ENCODE measurements around the gene GUCA1A.
"Not testable (repeated sequence)": the region's sequence is repeated elsewhere in the genome, so short reads cannot be mapped to it uniquely, and the experiment has no call there.

The GUCA1A gene

DNA sequence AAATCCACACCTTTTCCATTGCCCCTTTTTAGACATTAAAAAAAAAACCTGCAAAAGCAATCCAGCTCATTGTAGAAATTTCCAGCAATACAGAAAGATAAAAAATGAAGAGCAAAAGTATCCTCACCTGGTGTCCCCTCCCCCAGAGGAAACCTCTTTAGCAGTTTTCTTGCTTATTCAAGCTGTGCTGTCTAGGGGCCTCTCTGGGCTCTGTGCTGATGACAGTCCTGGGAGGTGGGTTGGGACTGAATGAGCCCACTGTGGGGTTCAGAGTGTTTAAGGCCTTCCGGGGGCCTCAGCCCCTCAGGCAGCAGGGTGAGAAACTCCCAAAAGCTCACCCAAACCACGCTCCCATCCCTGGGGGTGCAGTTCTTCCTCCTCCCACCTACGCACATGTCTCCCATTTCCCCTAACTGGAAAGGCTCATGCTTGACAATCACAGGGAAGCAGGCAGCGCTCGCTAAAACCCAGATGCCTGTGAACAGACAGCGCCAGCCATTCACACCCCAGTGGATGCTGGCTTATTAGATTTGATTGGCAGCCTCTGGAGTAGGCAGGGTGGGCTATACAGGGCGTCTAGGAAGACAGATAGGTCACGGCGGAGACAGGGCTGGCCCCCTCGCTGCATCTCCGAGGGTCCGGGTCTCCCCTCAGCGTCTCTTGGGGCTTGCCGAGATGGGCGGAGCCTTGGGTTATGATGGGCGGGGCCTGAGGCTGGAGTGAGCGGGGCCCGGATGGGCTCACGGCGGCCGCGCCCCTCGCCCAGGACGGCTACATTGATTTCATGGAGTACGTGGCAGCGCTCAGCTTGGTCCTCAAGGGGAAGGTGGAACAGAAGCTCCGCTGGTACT is 4.6 kb downstream of the GUCA1A start:
- peak in 1 of 4 experiments; percentile 14 for DNase-seq

DNA sequence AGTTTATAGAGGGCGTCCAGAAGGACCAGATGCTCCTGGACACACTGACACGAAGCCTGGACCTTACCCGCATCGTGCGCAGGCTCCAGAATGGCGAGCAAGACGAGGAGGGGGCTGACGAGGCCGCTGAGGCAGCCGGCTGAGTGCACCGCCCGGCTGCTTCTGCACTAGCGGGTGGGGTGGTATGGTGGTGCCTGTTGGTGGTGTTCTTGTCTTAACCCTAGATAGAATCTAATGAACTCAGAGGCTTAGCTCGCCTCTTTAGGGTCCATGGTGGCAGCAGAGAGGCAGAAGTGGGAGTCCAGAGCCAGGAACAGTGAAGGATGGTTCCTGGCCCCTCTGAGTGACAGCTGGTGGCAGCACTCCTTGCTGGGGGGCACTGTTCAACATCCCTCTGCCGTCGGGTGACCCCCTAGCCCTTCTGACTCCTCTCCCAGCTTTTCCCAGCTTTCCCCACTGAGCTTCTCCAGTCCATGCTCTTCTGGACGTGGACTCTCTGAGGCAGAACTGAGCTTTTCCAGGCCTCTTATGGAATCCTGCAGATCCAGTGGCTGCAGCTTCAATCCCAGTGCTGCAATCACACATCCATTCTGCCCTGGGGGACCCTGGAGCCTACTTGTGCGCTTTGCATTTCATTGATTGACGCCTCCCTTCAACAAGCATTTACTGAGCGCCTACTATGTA is 6.2 kb downstream of the GUCA1A start:
- DNase-seq = no peak

DNA sequence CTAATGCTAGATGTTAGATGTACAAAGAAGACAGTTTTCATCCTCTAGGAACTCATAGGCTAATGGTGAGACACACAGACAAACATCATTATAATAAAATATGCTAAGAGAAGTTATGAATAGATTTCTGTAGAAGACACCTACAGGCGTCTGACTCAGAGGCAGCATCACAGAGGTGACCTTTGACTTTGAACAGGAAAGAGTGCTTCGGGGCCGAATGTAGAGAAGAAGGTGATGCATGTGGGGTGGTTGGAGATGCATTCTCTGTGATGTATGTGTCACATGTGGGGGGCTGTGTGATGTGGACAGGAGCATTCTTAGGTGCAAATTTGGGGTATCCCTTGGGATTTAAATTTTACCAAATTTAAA is 6.8 kb downstream of the GUCA1A start:
- DNase-seq = no peak

DNA sequence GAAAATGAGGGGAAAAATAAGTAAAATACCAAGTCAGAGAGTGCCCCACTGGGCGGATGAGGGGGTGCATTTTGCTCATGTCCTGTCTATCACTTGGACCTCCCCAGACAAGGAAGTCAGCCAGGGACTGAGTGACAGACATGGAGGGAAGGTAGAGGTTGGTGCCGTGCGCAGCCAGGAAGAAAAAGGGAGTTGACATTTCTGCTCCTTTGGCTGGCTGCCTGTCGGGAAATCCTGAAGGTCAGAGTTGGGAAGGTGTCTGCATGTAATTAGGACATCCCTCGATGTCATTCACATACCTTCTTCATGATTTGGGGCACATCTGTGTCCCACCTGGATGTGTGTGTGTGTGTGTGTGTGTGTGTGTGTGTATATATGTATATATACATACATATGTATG is 8.9 kb downstream of the GUCA1A start:
- no peak for DNase-seq

DNA sequence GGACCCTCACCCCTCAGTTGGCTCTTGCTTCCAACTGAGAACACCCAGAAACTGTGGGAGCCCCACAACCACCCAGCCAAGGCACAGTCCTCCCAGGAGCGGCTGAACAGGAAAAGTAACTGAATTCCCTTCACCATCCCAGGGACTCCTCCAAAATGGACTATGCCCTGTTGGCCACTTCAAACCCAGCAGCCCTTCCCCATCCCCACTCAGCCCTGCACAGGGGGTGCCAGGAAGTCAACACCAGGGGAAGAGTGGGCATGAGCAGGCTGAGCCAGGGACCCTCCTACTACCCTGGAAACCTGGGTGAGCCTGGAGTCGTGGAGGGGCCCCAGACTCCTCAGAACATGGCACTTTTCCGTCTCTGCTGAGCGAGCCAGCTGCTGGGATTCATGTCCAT is 11.3 kb downstream of the GUCA1A start:
- DNase-seq = no peak

DNA sequence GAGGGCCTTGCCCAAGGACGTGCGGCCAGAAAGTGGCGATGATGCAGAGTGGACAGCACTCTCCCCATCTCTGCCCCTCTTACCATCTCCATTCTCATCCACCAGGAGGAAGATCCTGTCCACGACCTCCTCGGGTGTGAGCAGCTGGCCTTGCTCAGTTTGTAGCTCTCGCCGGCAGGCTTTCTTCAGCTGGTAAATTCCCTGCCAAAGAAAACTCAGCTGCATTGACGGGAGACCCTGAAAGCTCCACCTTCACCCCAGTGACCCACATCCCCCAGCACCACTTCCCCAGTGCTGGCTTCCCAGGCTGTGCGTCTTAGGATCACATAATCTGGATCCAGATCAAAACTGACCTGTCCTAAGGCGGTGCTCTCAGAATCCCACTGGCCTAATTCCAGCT is 12.4 kb downstream of the GUCA1A start:
- DNase-seq = no peak

DNA sequence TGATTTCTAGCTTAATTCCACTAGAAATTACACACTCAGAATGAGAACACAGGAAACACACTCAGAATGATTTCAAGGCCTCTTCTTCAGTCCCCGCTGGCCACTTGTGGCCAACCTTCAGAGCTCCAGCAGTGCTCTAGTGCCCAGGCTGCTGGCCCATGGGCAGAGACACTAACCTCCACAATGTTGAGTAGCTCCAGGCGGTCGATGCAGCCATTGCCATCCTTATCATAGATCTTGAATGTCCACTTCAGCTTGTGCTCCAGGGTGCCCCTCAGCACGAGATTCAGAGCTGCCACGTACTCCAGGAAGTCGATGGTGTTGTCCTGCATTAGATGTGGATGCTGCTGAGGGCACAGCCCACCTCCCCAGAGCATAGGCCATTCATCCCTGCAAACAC is 15.2 kb downstream of the GUCA1A start:
- no peak for DNase-seq

DNA sequence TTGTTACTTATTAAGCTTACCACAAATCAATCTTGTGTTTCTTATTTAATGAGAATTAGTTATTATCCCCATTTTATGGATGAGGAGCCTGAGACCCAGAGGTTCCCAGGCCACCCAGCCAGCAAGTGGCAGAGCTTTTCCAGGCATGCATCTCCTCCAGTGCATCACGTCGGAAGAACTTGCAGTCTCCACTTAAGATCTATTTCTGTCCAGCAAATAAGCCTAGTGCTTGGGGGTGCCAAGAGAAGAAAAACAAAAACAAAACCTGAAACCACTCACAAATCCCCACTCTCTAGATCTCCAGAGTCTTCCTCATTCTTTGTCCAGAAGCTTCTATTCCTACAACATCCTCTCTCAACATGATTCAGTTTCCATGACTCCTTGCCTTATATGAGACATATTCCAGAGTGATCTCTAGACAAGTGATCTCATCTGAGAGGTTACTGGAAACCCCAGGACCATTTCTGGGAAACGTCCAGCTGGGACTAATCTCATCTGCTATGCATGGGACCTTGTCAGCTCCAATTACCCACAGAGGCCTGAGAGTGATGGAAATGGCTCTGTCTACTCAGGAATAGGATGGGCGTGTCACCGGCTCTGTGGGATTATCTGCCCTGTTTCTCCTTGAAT is 17.5 kb downstream of the GUCA1A start:
- DNase-seq = no peak

DNA sequence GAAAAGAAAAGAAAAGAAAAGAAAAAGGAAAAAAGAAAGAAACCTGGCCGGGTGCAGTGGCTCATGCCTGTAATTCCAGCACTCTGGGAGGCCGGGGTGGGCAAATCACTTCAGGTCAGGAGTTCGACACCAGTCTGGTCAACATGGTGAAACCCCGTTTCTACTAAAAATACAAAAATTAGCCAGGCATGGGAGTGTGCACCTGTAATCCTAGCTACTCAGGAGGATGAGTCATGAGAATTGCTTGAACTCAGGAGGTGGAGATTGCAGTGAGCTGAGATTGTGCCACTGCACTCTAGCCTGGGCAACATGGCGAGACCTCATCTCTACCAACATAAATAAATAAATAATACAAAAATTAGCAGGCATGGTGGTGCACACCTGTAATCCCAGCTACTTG is 19.2 kb downstream of the GUCA1A start:
- DNase-seq = not testable (repeated sequence)

DNA sequence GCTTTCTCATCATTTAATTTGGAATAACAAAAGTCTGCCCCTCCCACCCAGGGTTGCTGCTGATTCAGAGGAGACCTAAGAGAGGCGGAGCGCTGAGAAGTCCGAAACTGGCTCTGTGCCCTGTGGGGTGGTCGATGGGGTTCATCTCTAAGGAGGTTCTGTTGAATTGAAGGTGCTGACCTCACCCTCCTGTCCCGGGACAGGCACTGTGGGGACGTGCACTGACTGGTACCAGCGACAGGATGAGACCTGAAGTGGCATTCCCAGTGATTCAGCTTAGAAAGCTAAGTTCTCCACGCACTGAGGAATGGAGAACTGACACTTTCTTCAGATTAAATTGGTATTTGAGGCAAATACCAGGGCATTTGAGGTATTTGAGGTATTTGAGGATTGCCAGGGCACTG is 20.3 kb downstream of the GUCA1A start:
- no peak for DNase-seq

DNA sequence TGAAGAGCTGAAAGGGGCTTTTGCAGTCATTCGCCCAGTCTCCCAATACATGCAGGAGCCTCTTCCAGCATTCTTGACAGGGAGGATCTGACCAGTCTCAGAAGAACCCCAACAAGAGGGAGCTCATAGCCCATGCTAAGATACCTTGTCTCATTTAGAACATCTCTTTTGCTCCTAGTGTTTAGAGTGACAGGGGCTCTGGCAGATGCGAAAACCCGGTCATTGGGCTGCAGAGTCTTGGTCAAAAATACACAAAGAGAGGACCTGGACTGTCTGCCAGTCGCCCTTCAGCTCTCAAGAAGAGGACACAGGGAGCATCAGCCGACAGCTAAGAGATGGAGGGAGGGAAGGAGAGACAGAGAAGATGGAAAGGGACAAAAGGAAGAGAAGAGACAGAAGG is 20.9 kb downstream of the GUCA1A start:
- no peak for DNase-seq

DNA sequence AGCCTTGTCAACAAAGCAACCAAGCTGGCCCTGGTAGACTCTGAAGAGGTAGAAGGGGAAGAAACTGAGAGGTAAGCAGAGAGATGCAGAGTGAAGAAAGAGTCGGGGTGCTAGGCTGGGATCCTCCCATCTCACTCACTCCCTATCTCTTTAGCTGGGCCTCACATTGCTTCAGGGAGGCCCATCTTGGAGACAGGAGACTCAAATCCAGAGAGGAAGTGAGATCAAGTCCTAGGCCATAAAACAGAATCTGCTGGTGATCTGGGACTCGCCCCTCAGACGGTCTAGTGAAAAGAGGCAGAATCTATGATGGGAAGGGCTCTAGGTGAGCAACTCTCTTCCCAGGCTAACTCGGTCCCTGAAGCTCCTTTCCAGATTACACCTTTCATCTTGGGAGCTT is 22.3 kb downstream of the GUCA1A start:
- DNase-seq = no peak

DNA sequence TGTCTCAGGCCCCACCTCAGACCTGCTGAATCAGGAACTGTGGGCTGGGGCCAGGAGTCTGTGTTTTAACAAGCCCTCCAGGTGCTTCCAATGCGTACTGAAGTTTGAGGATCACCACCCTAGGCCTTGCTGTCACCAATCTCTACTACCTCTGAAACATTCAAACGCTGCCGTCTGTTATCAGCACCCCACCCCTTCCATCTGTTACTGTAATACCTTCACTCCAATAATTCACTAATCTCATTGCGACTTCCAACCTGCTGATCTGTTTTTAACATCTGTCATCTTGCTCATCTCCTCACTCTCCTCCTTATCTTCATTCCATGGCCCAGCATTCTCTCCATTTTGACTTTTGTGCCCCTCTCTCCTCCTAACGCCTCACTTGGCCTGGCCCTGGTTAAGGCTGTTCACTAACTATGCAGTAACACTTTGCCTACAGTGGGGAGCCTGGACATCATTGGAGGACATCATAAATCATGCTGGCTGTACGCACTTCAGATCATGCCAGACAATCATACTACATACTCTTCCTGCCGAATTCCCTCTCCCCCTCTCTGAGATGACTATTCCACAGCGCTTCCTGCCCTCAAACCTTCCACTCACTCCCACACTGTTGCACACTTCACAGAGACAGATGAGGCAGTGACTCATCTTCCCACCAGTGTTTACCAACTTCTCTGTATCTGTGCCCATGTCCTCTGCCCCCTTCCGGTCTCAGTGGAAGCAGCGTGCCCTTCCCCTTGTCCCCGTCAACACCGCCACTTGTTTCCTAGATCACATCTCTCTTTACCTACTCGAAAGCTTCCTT is 24.6 kb downstream of the GUCA1A start:
- no peak for DNase-seq

DNA sequence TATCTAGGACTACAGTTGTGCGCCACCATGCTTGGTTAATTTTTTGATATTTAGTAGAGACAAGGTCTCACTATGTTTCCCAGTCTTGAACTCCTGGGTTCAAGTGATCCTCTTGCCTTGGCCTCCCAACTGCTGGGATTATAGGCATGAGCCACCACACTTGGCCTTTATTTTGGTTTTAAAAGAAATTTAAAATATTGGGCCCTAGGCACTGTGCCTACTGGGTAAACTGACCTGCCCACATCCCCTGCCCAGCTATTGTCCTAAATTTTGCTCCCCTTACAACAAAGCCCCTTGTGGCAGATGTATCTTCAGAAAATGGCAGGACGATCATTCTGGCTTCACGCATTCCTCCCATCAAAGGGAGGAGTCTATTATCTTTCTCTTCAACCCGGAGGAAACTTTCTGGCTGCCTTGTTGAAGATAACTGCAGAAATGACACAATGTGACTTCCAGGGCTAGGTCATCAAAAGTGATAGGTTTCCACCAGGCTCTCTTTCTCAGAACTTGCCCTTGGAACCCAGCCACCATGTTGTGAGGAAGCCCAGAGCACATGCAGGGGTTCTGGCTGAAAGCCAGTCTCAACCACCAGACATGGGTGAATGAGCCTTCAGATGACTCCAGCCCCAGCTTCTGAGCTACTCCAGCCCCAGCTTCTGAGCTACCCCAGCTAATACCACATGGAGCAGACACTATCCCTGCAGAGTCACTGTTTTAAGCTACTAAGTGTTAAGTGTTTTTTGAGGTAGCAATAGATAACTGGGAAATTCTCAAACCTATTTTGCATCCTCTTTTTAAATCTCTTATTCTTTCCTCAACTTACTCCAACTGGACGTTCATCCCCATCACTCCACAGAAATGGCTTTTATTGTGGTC is 26.2 kb downstream of the GUCA1A start:
- DNase-seq = no peak

DNA sequence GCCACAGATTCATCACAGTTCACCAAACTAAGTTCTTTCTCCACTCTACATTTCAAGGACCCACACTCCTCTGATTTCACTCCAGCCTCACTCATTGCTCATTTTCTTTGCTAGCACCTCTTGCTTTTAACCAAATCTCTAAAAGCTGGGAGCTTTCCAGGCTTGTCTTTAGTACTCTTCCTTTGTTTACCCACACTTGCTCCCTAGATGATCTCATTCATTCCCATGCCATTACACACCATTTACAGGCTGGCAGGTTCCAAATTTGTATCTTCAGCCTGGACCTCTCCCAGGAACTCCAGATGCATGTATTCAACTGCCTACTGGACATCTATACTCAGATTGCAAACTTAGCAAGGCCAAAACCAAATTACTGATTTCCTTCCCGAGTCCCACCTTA is 26.9 kb downstream of the GUCA1A start:
- DNase-seq = no peak

DNA sequence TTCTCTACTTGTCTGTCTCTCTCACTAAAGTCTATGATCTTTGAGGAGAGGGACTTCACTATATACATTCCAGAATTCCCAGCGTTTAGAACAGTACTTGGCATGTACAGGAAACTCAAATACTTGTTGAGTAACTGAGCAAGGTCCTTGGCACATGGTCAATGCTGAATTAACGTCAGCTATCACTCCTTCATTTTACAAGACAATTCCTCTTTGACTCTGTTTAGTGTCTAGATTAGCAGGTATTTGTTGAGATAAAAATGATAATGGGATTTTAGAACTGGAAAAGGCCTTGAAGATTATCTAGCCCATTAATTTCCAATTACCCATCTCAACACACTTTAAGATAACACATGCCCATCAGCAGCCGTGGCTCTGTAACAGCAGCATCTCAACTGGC is 28.2 kb downstream of the GUCA1A start:
- no peak for DNase-seq

DNA sequence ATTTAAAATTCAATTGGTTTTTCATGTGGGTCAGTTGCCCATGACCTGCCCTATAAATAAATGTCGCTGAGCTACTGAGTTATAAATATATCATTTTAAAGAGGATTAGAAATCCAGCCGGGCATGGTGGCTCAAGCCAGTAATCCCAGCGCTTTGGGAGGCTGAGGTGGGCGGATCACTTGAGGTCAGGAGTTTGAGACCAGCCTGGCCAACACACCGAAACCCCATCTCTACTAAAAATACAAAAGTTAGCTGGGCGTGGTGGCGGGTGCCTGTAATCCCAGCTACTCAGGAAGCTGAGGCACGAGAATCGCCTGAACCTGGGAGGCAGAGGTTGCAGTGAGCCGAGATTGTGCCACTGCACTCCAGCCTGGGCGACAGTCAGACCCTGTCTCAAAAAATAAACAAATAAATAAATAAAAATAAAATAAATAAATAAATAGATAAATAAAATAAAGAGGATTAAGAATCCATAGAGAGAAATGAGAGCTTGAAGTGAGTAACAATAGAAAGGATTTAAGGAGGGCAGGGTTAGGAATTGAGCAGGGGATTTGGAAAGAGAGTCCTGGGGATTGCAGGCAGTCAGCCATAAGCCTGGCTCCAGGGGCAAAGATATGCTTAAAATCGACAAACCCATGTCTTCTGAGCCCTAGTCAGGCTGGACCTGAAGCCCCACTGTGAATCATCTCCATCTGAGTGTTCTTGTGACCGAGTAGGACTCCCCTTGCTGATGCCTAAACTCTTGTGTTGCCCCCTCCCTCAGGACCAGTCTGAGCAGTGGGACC is 29.2 kb downstream of the GUCA1A start:
- DNase-seq = not testable (repeated sequence)

DNA sequence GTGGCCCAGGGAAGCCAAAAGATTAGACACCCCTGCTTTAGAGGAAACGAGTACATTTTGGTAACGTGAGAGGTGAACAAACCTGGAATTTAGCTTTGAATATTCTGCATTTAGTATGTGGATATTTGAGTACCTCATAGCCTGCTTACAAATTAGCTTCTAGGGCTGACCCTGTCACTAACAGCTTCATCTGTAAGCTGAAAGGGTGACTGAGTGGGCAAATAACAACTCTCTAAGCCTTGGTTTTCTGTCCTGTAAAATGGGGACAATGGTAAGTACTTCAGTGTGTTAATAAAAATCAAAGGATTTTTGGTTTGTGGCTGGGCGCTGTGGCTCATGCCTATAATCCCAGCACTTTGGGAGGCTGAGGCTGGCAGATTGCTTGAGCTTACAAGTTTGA is 30.0 kb downstream of the GUCA1A start:
- no peak for DNase-seq

DNA sequence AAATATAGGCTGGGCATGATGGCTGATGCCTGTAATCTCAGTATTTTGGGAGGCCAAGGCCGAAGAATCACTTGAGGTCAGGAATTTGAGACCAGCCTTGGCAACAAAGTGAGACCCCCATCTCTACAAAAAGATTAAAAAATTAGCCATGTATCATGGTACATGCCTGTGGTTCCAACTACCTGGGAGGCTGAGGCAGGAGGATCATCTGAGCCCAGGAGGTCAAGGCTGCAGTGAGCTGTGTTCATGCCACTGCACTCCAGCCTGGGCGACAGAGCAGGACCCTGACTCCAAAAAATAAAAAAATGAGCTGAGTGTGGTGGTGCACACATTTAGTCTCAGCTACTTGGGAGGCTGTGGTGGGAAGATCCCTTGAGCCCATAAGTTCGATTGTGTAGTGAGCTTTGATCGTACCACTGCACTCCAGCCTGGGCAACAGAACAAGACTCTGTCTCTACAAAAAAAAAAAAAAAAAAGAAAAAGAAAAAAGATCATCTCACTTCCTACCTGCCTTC is 31.7 kb downstream of the GUCA1A start:
- no peak for DNase-seq

DNA sequence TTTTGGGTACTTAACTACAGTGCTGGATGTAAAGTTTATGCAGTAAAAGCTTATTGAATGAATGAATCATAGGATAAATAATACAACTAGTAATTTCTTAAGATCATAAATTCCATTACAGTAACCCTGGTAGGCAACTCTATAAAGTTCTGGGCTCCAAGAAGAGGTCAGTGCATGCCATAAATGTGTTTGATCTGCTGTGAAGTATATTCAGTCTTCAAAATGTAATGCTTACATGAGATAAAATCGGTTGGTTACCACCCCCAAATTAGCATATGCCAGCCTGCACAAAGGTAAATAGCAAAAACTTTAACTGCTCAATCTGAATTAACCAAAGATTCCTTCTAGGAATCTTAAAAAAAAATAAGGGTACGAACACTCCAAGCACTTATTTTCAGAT is 34.4 kb downstream of the GUCA1A start:
- DNase-seq = not testable (repeated sequence)

DNA sequence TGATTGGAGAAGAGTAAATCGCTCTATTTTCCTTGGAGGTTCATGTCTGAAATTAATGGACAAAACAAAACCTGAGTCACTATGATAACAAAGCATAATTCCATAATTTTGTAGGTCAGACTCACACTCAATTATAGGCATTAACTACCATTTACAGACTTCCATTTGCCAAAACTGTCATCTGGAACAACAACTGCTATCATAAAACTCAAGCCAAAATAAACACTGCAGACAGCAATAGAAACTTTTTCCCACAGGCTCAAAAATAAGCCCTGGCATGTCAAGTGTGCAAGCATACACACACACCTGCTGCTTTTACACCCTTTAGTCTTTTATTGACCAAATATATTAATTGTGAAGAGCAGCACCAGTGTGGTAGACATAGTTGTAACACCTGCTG is 37.4 kb downstream of the GUCA1A start:
- DNase-seq = no peak
